ENCODE results near the gene ZNF574.

The ZNF574 gene

DNA sequence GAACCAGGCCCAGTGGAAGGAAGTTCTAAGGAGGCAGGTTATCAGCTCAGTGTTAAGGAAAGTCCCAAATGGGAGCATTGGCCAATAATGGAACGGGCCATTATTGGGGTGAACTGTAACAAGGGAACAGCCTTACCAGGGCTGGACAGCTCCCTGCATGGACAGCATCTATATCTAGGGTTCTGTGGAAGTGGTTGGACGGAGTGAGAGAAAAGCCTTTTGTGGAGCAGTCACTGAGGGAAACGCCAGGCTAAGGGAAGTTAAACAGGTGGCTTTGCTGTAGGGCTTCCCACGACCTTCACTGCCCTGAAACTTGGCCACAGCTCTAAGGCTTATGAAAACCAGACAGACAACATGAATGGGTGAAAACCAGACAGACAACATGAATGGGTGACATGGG is 39.3 kb downstream of the ZNF574 start:
- H3K4me3 ChIP-seq (ENCODE audit: low read length): no peak overlapping the region
- TF ChIP-seq ZNF274 (IDR thresholded peaks at IDR 0.05; ENCODE audit: low read depth, low read length): no peak

DNA sequence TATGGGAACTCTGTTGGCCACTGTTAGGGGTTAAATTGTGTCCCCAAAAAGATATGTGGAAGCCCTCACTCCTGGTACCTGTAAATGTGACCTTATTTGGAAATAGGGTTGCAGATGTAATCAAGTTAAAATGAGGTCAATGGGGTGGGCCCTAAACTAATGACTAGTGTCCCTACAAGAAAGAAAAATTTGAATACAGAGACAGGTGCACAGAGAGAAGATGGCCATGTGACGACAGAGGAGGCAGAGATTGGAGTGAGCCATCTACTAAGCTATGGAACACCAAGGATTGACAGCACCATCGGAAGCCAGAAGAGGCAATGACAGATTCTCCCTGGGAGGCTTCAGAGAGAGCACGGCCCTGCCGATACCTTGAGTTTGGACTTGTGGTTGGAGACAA is 39.7 kb downstream of the ZNF574 start:
- TF ChIP-seq ZNF274 (IDR thresholded peaks at IDR 0.05; ENCODE audit: low read depth, low read length): no peak

DNA sequence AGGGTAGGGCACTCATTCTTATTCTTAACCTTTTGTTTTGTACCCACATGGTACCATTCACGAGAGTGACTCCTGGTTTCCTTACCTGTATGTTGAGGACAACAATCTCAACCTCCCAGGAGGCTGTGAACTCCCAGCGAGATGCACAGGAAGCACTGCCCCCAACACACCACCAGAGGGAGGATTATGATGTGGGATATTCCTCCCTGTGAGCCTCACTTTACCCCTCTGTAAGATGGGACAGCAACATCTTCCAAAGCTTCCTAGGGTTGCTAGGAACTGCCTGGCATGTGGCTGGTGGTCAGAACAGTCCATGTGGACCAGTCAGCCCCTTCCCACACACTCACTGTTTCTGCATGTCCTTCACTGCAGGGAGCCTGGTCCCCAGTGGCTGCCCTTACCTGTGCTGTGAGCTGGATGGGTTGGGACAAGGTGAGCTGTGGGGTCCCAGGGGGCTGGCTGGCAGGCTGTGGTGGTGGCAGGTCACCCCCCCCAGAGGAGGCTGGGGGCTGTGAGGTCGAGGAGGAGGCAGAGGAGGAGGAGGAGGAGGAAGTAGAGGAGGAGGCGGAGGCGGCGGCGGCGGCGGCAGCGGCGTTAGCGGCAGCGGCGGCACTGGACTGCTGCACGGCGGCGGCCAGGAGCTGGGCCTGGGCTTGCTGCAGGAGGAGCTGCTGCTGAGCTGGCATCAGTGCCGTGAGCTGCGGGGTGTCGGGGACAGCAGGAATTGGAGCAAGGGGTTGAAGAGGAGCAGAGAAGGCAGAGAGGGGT is 40.5 kb downstream of the ZNF574 start:
- no peak for TF ChIP-seq ZNF274 (IDR thresholded peaks at IDR 0.05; ENCODE audit: low read depth, low read length)
- no peak overlapping the region for H3K4me3 ChIP-seq (ENCODE audit: low read length)

More for the DNA sequence above, 39.7 kb downstream of the ZNF574 start:
- H3K4me3 ChIP-seq (ENCODE audit: low read length): no peak overlapping the region

DNA sequence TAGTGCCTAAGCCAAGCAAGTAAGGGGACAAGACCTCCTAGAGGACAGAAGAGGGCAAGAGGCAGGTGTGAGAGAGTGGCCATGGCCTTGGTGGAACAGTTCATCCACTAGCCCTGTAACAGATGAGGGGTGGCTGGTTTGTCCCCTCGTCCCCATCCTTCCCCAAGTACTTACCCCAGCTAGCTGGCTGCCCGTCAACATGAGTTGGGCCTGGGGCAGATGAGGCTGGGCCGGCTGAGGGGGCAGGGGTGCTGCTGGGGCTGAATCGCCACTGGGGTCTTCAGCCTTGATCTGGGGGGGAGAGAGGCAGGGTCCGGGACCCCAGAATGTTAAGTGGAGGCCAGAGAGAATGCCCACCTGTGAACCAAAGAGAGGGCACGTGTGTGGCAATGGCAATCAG is 41.1 kb downstream of the ZNF574 start:
- H3K4me3 ChIP-seq (ENCODE audit: low read length): no peak overlapping the region
- no peak for TF ChIP-seq ZNF274 (IDR thresholded peaks at IDR 0.05; ENCODE audit: low read depth, low read length)

DNA sequence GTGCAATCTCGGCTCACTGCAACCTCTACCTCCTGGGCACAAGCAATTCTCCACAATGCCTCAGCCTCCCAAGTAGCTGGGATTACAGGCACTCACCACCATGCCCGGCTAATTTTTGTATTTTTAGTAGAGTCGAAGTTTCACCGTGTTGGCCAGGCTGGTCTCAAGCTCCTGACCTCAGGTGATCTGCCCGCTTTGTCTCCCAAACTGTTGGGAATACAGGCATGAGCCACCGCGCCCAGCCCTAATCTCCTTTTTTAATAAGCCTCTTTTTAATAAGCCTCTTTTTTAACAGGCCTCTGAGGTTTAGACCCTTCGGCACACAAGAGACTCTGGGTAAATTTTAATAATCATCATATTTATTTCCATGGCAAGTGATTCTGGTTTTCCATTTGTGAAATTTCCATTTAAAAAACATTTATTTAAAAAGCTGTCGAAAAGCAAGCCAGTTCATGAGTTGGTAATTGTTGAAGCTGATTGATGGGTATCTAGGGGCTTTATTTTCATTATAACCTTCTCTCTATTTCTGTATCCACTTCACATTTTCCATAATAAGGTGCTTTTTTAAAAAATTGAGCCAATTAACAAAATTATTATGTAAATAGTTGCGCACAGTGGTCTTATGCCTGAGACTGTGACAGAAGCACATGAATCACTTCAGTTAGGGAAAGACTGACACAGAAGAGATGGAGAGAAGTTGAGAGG is 44.5 kb downstream of the ZNF574 start:
- H3K4me3 ChIP-seq (ENCODE audit: low read length): no peak overlapping the region
- no peak for TF ChIP-seq ZNF274 (IDR thresholded peaks at IDR 0.05; ENCODE audit: low read depth, low read length)

DNA sequence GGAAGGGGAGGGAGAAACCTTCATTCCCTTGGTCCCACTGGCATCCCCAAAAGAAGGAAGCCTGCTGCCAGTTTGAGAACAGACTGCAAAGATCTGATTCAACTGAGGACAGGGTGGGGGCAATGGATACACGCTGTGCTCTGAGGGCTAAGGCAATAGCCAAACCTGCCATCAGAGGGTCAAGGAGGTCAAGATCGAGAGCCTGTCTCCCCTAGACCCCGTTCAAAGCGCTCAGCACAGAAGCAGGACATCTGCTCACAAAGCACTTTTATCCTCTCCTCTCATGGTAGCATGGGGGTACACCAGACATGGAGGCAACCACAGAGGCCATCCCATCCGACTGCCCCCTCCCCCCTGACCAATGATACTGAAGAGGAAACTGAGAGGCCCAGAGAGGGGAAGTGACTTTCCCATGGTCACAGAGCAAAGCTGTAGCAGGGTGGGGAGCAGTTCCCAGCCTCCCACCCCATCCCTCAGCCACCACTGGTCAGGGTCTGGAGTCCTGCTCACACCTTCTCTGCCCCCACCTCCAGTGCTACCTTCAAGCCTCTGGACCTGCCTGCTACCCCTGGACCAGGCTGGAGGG is 45.2 kb downstream of the ZNF574 start:
- TF ChIP-seq ZNF274 (IDR thresholded peaks at IDR 0.05; ENCODE audit: low read depth, low read length): no peak
- no peak overlapping the region for H3K4me3 ChIP-seq (ENCODE audit: low read length)

DNA sequence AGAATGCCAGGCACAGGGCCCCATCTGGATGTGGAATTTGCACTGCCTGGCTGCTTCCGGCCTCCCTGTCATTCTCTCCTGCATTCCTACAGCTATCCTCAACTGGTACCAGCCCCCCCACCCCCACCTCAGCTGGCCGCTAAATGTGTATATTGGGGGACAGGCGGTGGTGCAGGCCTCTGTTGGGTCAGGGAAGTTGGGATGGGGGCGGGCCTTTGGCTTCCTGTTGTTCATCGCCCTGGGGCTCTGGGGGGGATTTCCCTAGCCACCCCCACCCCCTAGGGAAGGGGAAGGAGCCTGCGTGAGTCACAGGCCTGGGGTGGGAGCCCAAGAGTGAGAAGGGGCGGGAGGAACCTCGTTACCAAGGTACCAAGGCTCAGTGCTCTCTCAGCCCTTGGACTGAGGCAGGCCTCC is 45.7 kb downstream of the ZNF574 start:
- H3K4me3 ChIP-seq (ENCODE audit: low read length): peak overlapping the region; percentile 16; the same call in 1 of the 2 replicates
- TF ChIP-seq ZNF274 (IDR thresholded peaks at IDR 0.05; ENCODE audit: low read depth, low read length): no peak

DNA sequence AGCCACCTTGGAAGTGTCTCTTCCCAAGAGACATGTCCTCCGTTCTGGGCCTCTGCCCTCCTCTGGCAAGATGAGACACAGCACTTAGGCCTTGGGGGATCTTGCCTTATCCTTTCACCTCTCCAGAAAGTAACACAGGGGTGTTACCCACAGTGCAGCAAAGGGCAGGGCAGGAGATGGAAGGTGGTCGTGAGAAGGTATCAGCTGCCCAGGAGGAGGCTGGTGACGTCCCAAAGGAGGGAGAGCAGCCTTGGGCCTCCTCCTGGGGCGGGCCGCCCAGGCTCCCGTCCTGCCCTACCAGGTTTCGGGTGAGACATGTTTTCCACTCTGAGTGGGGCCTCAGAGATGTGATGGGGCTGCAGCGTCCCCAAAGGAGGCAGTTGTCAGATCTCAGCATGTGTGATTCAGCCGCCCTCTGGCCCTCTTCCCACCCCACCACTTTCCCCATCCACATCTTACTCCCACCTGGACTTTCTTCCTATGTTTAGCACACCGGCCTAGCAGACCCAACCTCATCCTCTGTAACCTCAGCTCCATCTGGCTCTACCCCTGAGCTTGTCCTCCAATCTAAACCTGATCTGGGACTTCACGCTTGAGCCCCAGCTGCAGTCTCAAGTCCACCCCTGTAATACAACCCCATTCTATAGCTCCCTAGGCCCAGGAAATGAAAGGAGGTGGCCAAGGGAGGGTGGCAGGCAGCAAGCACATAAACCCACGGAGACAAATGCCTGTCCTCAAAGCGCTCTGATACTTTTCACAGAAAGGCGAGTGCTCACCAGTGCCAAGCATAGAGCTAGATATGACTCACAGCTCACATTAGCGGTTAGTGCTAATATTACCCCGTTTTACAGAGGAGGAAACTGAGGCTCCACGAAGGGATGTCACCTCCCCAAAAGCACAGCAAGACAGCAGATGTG is 47.0 kb downstream of the ZNF574 start:
- TF ChIP-seq ZNF274 (IDR thresholded peaks at IDR 0.05; ENCODE audit: low read depth, low read length): no peak
- peak overlapping the region; percentile 16; the same call in 1 of the 2 replicates for H3K4me3 ChIP-seq (ENCODE audit: low read length)

DNA sequence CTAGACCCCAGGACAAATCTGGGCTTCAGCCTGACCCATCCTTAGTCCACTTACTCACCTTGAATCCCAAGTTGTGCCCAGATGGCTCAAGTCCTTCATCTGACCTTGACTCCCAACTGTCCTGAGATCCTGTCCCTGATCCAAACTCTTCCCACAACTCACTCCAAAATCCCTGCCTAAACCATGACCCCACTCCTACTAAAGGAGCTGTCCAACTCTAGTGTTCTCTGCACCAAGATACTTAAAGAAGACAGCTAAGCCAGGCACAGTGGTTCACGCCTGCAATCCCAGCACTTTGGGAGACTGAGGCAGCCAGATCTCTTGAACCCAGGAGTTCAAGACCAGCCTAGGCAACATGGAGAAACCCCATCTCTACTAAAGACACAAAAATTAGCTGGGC is 47.8 kb downstream of the ZNF574 start:
- TF ChIP-seq ZNF274 (IDR thresholded peaks at IDR 0.05; ENCODE audit: low read depth, low read length): no peak
- peak overlapping the region; percentile 2; the same call in 1 of the 2 replicates for H3K4me3 ChIP-seq (ENCODE audit: low read length)

DNA sequence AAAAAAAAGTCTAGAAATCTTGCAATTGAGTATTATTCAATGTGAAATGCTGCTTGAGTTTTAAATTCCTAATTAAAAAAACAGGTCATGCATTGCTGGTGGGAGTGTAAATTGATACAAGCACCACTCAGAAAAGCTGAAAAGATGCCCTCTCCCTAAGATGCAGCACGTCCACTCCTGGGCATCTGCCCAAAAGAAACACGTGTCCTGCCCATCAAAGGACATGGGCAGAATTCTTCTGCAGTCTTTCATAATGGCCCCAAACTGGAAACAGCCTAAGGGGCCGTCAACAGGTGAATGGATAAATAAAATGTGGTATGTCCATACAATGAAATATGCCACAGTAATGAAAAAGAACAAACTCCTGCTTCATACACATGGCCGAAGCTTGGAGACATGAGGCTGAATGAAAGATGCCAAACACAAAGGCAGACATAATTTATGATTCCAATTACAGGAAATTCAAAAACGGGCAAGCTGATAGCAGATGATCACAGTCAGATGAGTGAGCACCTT is 48.5 kb downstream of the ZNF574 start:
- H3K4me3 ChIP-seq (ENCODE audit: low read length): no peak overlapping the region
- no peak for TF ChIP-seq ZNF274 (IDR thresholded peaks at IDR 0.05; ENCODE audit: low read depth, low read length)

DNA sequence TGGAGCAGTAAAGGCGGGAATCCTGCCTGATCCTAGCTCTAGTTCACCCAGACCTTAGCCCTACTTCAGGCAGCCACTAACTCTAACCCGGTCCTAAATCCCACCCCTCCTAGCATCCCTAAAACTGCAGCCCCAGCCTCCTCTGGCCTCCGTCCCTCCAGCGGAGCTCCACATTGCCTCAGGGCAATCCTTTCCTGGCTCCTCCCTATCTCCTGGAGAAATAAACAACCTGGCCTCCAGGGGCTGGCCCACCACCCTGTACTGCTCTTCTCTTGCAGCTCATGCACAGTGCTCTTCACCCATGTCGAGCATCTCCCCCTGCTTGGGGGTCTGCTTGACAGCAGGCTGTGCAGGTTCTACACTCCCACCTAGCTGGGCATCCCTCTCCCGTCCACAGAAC is 49.6 kb downstream of the ZNF574 start:
- TF ChIP-seq ZNF274 (IDR thresholded peaks at IDR 0.05; ENCODE audit: low read depth, low read length): no peak
- H3K4me3 ChIP-seq (ENCODE audit: low read length): no peak overlapping the region

DNA sequence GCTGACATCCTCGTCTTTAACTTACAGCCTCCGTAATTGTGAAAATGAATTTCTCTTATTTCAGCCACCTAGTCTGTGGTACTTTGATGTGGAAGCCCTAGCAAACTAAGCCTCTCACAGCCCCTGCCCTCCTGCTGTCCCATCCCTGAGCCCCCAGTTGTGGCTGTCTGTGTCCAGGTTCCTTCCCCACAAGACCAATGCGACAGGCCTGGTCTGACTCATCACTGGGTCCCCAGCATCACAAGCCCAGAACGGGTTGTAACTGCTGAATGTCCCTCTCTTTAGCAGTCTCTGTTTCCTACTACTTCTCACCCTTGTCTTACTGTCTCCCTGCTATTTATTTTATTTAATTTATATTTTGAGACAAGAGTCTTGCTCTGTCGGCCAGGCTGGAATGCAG is 50.6 kb downstream of the ZNF574 start:
- H3K4me3 ChIP-seq (ENCODE audit: low read length): no peak overlapping the region
- no peak for TF ChIP-seq ZNF274 (IDR thresholded peaks at IDR 0.05; ENCODE audit: low read depth, low read length)

DNA sequence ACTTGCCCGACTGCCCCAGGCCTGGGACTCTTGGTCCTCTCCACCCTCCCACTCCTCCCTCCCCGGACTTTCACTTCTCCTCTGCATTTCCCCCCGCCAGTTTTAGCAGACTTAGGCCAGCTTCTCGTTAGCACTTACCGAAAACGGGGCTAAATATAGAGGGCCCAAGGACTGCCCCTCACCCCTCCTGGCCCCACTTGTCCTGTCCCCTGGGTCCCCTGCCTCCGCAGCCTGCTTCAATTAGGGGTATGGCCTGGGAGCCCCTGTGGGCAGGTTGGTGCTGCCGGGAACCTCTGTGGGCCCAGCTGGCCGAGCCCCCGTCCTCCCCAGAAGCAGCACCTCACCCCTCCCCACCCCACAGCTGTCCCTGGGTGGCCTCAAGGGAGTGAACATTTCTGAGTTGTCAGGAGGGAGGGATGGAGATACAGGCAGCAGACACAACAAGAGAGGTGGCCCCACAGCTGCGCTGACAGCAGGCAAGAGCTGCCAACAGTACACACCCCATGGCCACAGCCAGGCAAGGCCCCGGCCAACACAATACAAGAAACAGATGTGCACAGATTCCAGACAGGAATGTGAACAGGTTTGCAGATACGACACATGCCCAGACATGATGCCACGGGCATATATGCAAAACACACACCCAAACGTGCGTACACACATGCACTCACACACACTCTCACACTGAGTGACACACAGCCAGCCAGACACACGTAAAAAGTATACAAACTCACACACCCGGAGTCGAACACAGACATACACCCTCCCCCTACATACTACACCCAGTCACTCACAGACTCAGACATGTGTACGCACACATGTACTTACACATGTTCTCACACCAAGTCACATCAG is 53.7 kb downstream of the ZNF574 start:
- H3K4me3 ChIP-seq (ENCODE audit: low read length): peak overlapping the region; percentile 73
- no peak for TF ChIP-seq ZNF274 (IDR thresholded peaks at IDR 0.05; ENCODE audit: low read depth, low read length)

All from GM08714 (cell line).